Activated naive CD4-positive, alpha-beta T cell treated with anti-CD3 and anti-CD28 coated beads, Interleukin-2, amount 50 U/mL, for 72 hours (primary cell): Measurements from ENCODE around the gene VTI1B. TPM values are rescaled to one million over a fixed set of nuclear protein-coding genes. Genes with fewer than 3 reads are reported as not detected.
"Not testable (repeated sequence)": the region's sequence is repeated elsewhere in the genome, so short reads cannot be mapped to it uniquely, and the experiment has no call there.

Experiments used
- ATAC-seq, 2 donors: fragments of 150-1000 bp; cut with Tn5 transposase; 2 replicates each; pipeline ENCODE4 v1.10.0; 2021; ENCODE audit warnings: mild to moderate bottlenecking in 2 of 2, moderate library complexity in 2 of 2
- DNase-seq, 2 donors: peaks; one replicate each; pipeline ENCODE4 v3.0.0; 2021 to 2022; ENCODE audit warnings: low spot score in 2 of 2
- H3K27ac Mint-ChIP-seq, 2 donors: one replicate each; pipeline ENCODE4 v1.8.0; 2022; ENCODE audit warnings: mild to moderate bottlenecking in 2 of 2, mixed read lengths in 2 of 2
- H3K36me3 Mint-ChIP-seq, 2 donors: one replicate each; pipeline ENCODE4 v1.8.0; 2022; ENCODE audit warnings: mixed read lengths in 2 of 2
- H3K9me3 Mint-ChIP-seq, 2 donors: one replicate each; pipeline ENCODE4 v1.8.0; 2022; ENCODE audit warnings: mixed read lengths in 2 of 2
- total RNA-seq, 2 donors: library from RNA; stranded (reverse); gene quantifications; one replicate each; pipeline ENCODE4 v1.2.3, GENCODE V29; 2022

VTI1B gene
- total RNA-seq, 2 donors from 2014 or later: 24.7 to 71.1 TPM

GRCh38 chr14:67619446-67620216 is 54.8 kb downstream of the VTI1B start, which contains the start of gene ARG2:
ARG2 (plus strand) TSS chr14:67619920; CDS start chr14:67619978, 58 bp downstream.
- Mint-ChIP-seq H3K36me3 (peaks cover 0 to 24% of the 10 kb centered on the region in 2 donors), H3K27ac (peak within 1 kb of the TSS; percentile 95), H3K9me3 (peaks cover 0 to 5% of the 10 kb centered on the region in 2 donors)
- ATAC-seq (peak; percentile 90 to 91), DNase-seq (peak; percentile 98 to 99)

GRCh38 chr14:67618617-67619063 is 55.8 kb downstream of the VTI1B start:
- peak in 1 of 2 donors; percentile 21 for DNase-seq
- H3K9me3 Mint-ChIP-seq: no peaks in the 10 kb centered on the region
- H3K27ac Mint-ChIP-seq: peak overlapping the region; percentile 90 to 95
- H3K36me3 Mint-ChIP-seq: peaks cover 0 to 18% of the 10 kb centered on the region in 2 donors
- ATAC-seq: peak; percentile 25 to 50

- Mint-ChIP-seq H3K36me3 (no peaks in the 10 kb centered on the region), H3K27ac (no peak overlapping the region), H3K9me3 (no peaks in the 10 kb centered on the region)
- ATAC-seq (peak in 1 of 2 donors; percentile 61), DNase-seq (no peak)
These were observed 63.9 kb downstream of the VTI1B start for GRCh38 chr14:67610491-67610890.

- no peaks in the 10 kb centered on the region for H3K36me3 Mint-ChIP-seq
- no peak for DNase-seq
- H3K9me3 Mint-ChIP-seq: no peaks in the 10 kb centered on the region
- no peak overlapping the region for H3K27ac Mint-ChIP-seq
- ATAC-seq: no peak
These were observed 64.7 kb downstream of the VTI1B start for GRCh38 chr14:67609642-67610310.

GRCh38 chr14:67607646-67608045 is 66.8 kb downstream of the VTI1B start:
- DNase-seq (no peak), ATAC-seq (no peak)
- Mint-ChIP-seq H3K9me3 (no peaks in the 10 kb centered on the region), H3K27ac (no peak overlapping the region), H3K36me3 (no peaks in the 10 kb centered on the region)

GRCh38 chr14:67602995-67603545 is 71.4 kb downstream of the VTI1B start:
- peaks cover 0 to 4% of the 10 kb centered on the region in 2 donors for H3K9me3 Mint-ChIP-seq
- no peak overlapping the region for H3K27ac Mint-ChIP-seq
- ATAC-seq (no peak), DNase-seq (no peak)
- peaks cover 12 to 13% of the 10 kb centered on the region in 2 donors for H3K36me3 Mint-ChIP-seq

GRCh38 chr14:67602076-67602475 is 72.4 kb downstream of the VTI1B start:
- Mint-ChIP-seq H3K27ac (no peak overlapping the region), H3K36me3 (peaks cover 12 to 13% of the 10 kb centered on the region in 2 donors), H3K9me3 (peaks cover 0 to 4% of the 10 kb centered on the region in 2 donors)
- DNase-seq (no peak), ATAC-seq (no peak)

- ATAC-seq, DNase-seq, H3K9me3 Mint-ChIP-seq: not testable (repeated sequence)
- H3K36me3 Mint-ChIP-seq: peaks cover 12 to 13% of the 10 kb centered on the region in 2 donors
- H3K27ac Mint-ChIP-seq: peak overlapping the region; percentile 81 to 96
These were observed 73.9 kb downstream of the VTI1B start for GRCh38 chr14:67600562-67600974.

- peak; percentile 94 to 97 for DNase-seq
These were observed 74.5 kb downstream of the VTI1B start, which contains the start of gene PIGH for GRCh38 chr14:67599698-67600561. PIGH (minus strand) TSS chr14:67600268; CDS start chr14:67600203, 65 bp downstream.

More at GRCh38 chr14:67599698-67600561, 74.5 kb downstream of the VTI1B start, which contains the start of gene PIGH:
- H3K27ac Mint-ChIP-seq: peak within 1 kb of the TSS; percentile 81 to 96
- peak; percentile 99 to 100 for ATAC-seq
- peaks cover 0 to 4% of the 10 kb centered on the region in 2 donors for H3K9me3 Mint-ChIP-seq
- H3K36me3 Mint-ChIP-seq: peaks cover 12 to 13% of the 10 kb centered on the region in 2 donors

Other genes starting within 250 kb of the VTI1B start
- 1 to 10 TPM in 1 of 2 donors, under 1 TPM in 1; 0.93 to 1.0 TPM for gene TMEM229B, start 185.9 kb downstream of the VTI1B start, total RNA-seq
- gene PLEKHH1, start 141.3 kb downstream of the VTI1B start, total RNA-seq: 1 to 10 TPM; 1.1 to 9.1 TPM
- gene PIGH, start 74.4 kb downstream of the VTI1B start, total RNA-seq: 10 to 100 TPM; 15.6 to 27.6 TPM
- gene ARG2, start 54.7 kb downstream of the VTI1B start, total RNA-seq: 10 to 100 TPM; 22.4 to 41.5 TPM
- 10 to 100 TPM; 41.5 to 54.6 TPM for gene RDH11, start 21.1 kb upstream of the VTI1B start, total RNA-seq
- gene RDH12, start 27.3 kb upstream of the VTI1B start, total RNA-seq: not detected
- 10 to 100 TPM; 19.3 to 23.5 TPM for gene ZFYVE26, start 142.0 kb upstream of the VTI1B start, total RNA-seq
- gene RAD51B, start 145.1 kb upstream of the VTI1B start, total RNA-seq: 10 to 100 TPM; 36.5 to 53.0 TPM